GM12891 (cell line): ENCODE data around the gene SHCBP1L.

Experiments used
- PAX5 ChIP-seq: IDR thresholded peaks from 2 replicates; pipeline ENCODE4 v1.6.1; 2011; ENCODE audit warnings: low read length, moderate library complexity, mild to moderate bottlenecking; ENCODE audit not compliant: insufficient read depth, severe bottlenecking
- POLR2A ChIP-seq: IDR thresholded peaks from 2 replicates; pipeline ENCODE4 v1.6.1; 2011; ENCODE audit warnings: low read depth, low read length, control low read depth
- POLR2AphosphoS5 ChIP-seq: IDR thresholded peaks from 2 replicates; pipeline ENCODE4 v1.6.1; 2011; ENCODE audit warnings: low read depth, low read length, control low read depth
- POU2F2 ChIP-seq: IDR thresholded peaks from 2 replicates; pipeline ENCODE4 v1.6.1; 2011; ENCODE audit warnings: low read depth, mild to moderate bottlenecking, control low read depth, low read length, moderate library complexity
- SPI1 ChIP-seq: IDR thresholded peaks from 2 replicates; pipeline ENCODE4 v1.6.1; 2011; ENCODE audit warnings: low read depth, low read length, control low read depth
- TAF1 ChIP-seq: IDR thresholded peaks from 2 replicates; pipeline ENCODE4 v1.6.1; 2011; ENCODE audit warnings: low read depth, low read length, control low read depth

GRCh38 chr1:182962554-182963115, 9.7 kb upstream of the SHCBP1L start:
- TF ChIP-seq POLR2AphosphoS5 (0 out of 2 replicates have a peak, but pooled peaks have one; percentile 42), POLR2A (peak; percentile 45; the same call in 1 of the 2 replicates), TAF1 (peak; percentile 45; the same call in 1 of the 2 replicates), POU2F2 (peak; percentile 43; the same call in 1 of the 2 replicates), SPI1 (no peak), PAX5 (peak; percentile 67)
